PC-9 (cell line): ENCODE measurements around the gene THAP10. TPM values are rescaled to one million over a fixed set of nuclear protein-coding genes. Genes with fewer than 3 reads are reported as not detected.

Experiments
- Bru-seq: library from RNA; stranded (reverse); fragments of 400-500 nt; gene quantifications from one replicate; lab custom pipeline; 2021; lab: Mats Ljungman, UMichigan
- BruChase-seq, 2 experiments: library from RNA; stranded (reverse); fragments of 400-500 nt; gene quantifications; one replicate each; lab custom pipeline; 2021; lab: Mats Ljungman, UMichigan
- BruUV-seq: library from RNA; stranded (reverse); fragments of 400-500 nt; replicated peaks from 2 replicates; lab custom pipeline; 2021; lab: Mats Ljungman, UMichigan
- CTCF ChIA-PET: fragments of 300-600 bp; sonication (Branson Sonifier 250); formaldehyde crosslinking; loops from one replicate; lab custom pipeline; 2022; ENCODE audit warnings: antibody characterized with exemption; lab: Charles Lee
- POLR2A ChIA-PET: fragments of 300-600 bp; sonication (Branson Sonifier 250); formaldehyde crosslinking; loops from one replicate; lab custom pipeline; 2022; ENCODE audit warnings: antibody characterized with exemption; ENCODE audit not compliant: unreplicated experiment; lab: Charles Lee
- DNase-seq, 2 experiments: peaks; one replicate each; pipeline versions ENCODE4 v3.0.0 to v3.0.0-alpha.2; 2015 to 2022; ENCODE audit warnings: mixed read lengths in 1 of 2
- H2AFZ ChIP-seq: fragments of 200-600 bp; sonication (generic); 2 replicates; pipeline ENCODE4 v1.8.1; 2017; ENCODE audit warnings: antibody characterized with exemption
- H3F3A ChIP-seq: fragments of 200-600 bp; sonication (generic); 2 replicates; pipeline ENCODE4 v1.8.1; 2017; ENCODE audit warnings: antibody characterized with exemption, mild to moderate bottlenecking, low read depth; ENCODE audit not compliant: insufficient read depth
- H3K27ac ChIP-seq: fragments of 200-600 bp; sonication (generic); 2 replicates; pipeline ENCODE4 v1.6.1; 2016; ENCODE audit warnings: mixed run types
- H3K27me3 ChIP-seq: fragments of 200-600 bp; sonication (generic); 2 replicates; pipeline ENCODE4 v1.6.1; 2016; ENCODE audit warnings: low read depth, mixed run types; ENCODE audit not compliant: insufficient read depth
- H3K36me3 ChIP-seq: fragments of 200-600 bp; sonication (generic); 2 replicates; pipeline ENCODE4 v1.6.1; 2016; ENCODE audit warnings: low read depth, mixed run types
- H3K4me1 ChIP-seq: fragments of 200-600 bp; sonication (generic); replicated peaks from 2 replicates; pipeline ENCODE4 v1.6.1; 2016; ENCODE audit warnings: mixed run types; ENCODE audit not compliant: insufficient read depth
- H3K4me2 ChIP-seq: fragments of 200-600 bp; sonication (generic); 2 replicates; pipeline ENCODE4 v1.6.1; 2017; ENCODE audit warnings: mixed run types
- H3K4me3 ChIP-seq: fragments of 200-600 bp; sonication (generic); 2 replicates; pipeline ENCODE4 v1.6.1; 2016; ENCODE audit warnings: mixed run types
- H3K79me2 ChIP-seq: fragments of 200-600 bp; sonication (generic); 2 replicates; pipeline ENCODE4 v1.6.1; 2017; ENCODE audit warnings: low read depth, mixed run types
- H3K9me2 ChIP-seq: fragments of 200-600 bp; sonication (generic); 2 replicates; pipeline ENCODE4 v1.8.1; 2017; ENCODE audit warnings: mild to moderate bottlenecking; ENCODE audit not compliant: insufficient read depth
- H3K9me3 ChIP-seq: fragments of 200-600 bp; sonication (generic); 2 replicates; pipeline ENCODE4 v1.8.1; 2016; ENCODE audit warnings: low read depth; ENCODE audit not compliant: insufficient read depth
- H4K20me1 ChIP-seq: fragments of 200-600 bp; sonication (generic); 2 replicates; pipeline ENCODE4 v1.8.1; 2017; ENCODE audit not compliant: insufficient read depth
- CTCF ChIP-seq: fragments of 200-600 bp; sonication (generic); conservative IDR thresholded peaks from 2 replicates; pipeline ENCODE4 v1.6.1; 2017; ENCODE audit warnings: mixed run types, antibody characterized with exemption, mild to moderate bottlenecking, moderate library complexity
- EZH2 ChIP-seq: fragments of 200-600 bp; sonication (generic); IDR thresholded peaks from 2 replicates; pipeline ENCODE4 v1.8.0; 2017; ENCODE audit warnings: antibody characterized with exemption, low read depth
- intact Hi-C: fragments of 100-400 bp; cut with micrococcal nuclease; formaldehyde crosslinking; loops from one replicate; pipeline ENCODE4 v1.10.0; 2022; ENCODE audit not compliant: unreplicated experiment
- long read RNA-seq: library from polyadenylated mRNA; stranded (forward); transcript quantifications from one replicate; pipeline ENCODE4 v2.0.0, GENCODE V29; 2022
- total RNA-seq: library from RNA; stranded (reverse); gene quantifications from 2 replicates; pipeline ENCODE4 v1.2.3, GENCODE V29; 2021

The THAP10 gene
- 4.2 and 5.5 TPM in 2 replicates for total RNA-seq
- Bru-seq, nascent RNA, result percentile 64 among the genes with signal in this experiment
- percentile 63 among the genes with signal in this experiment for BruChase-seq, experiment 1, labeled RNA remaining after a 2-hour chase
- BruChase-seq, experiment 2, labeled RNA remaining after a 6-hour chase, result percentile 60 among the genes with signal in this experiment
- long read RNA-seq, transcript THAP10-201 (3 exons, 2,399 nt), result major isoform, 12 of 13 reads
- long read RNA-seq, partial matches to known transcripts, result 0 of 13 reads
- long read RNA-seq, other reads (novel, unspliced or antisense), result 1 of 13 reads

DNA sequence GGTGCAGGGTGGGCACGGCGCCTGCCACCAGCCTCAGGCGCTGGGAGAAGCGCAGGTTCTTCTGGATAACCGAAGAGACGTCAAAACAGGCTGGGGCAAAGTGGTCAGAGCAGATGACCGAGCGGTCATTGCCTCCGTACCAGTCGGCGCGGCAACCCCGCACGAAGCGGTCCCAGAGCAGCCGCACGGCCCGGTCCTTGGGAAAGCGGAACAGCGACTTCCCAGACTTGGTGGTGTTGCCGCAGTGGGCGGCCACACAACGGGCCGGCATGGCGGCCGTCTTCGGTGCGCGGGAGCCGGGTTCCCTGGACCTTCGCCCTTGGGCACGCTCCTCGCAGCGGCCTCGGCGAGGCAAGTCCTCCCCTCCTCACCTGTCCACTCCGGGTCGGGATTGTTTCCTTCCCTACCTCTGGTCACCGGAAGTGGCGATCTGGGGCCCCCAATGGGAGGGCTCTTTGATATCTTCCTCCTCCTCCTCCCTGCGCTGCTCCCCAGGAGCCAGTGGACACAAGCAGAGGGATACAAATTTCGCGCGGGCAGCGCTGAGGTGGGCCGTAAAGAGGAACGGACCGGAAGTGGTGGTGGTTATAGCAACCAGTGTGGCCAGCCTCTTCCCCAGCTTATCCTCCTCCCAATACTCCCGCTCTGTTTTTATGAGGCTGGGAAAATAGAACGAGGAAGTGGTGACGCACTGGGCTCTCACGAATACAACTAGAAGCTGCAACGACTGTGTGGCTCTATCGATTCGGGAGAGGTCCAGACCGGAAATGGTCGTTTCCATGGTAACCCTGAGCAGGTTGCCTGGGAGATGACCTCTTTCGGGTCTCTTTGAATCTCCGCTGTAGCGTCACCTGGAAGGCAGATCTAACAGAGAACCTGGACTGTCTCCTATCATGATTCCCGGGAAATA is at the start of gene THAP10, which contains the start of gene LRRC49:
THAP10 (minus strand) TSS at position 432 of the 910 bp plus-strand sequence; CDS start at position 271, 161 bp downstream.
LRRC49 (plus strand) TSS at position 825 of the 910 bp plus-strand sequence; CDS start at position 894, 69 bp downstream.
- peak within 1 kb of the TSS; percentile 91 for H3K4me3 ChIP-seq
- H3K79me2 ChIP-seq, result peaks cover 26% of the 10 kb centered on the region
- peaks cover 20% of the 10 kb centered on the region; the same call in 1 of the 2 replicates for H3F3A ChIP-seq
- POLR2A ChIA-PET, result no interaction called here
- H3K4me2 ChIP-seq, result peak within 1 kb of the TSS; percentile 90
- TF ChIP-seq CTCF, result no peak
- no peak for TF ChIP-seq EZH2
- H3K4me1 ChIP-seq, result peaks cover 22% of the 10 kb centered on the region
- H3K36me3 ChIP-seq, result no peaks in the 10 kb centered on the region
- H4K20me1 ChIP-seq, result no peaks in the 10 kb centered on the region
- H3K27ac ChIP-seq, result peak within 1 kb of the TSS; percentile 54
- H3K9me3 ChIP-seq, result no peaks in the 10 kb centered on the region
- TSS peak; percentile 86 for BruUV-seq
- peak within 1 kb of the TSS; percentile 95 for H2AFZ ChIP-seq
- peak; percentile 87 to 88 for DNase-seq
- CTCF ChIA-PET, result interaction anchor here (0.6 to 1.0 kb wide), 2 partner anchors 98 to 555 kb away, joined by 3 read pairs; no protein-coding TSS in a partner anchor
- no peaks in the 10 kb centered on the region for H3K9me2 ChIP-seq
- intact Hi-C loops, result loop anchor here (2.0 to 10.0 kb wide), 4 partner anchors 65 to 913 kb away; no protein-coding TSS in a partner anchor
- no peaks in the 10 kb centered on the region for H3K27me3 ChIP-seq

GRCh38 chr15:70936326-70936725 is 44.1 kb upstream of the THAP10 start:
- CTCF ChIA-PET, result no interaction called here
- Histone ChIP-seq H2AFZ (no peak overlapping the region), H3K4me3 (no peak overlapping the region), H3K79me2 (no peaks in the 10 kb centered on the region), H3K36me3 (no peaks in the 10 kb centered on the region), H3K27me3 (no peaks in the 10 kb centered on the region), H3K27ac (no peak overlapping the region), H3K4me1 (no peaks in the 10 kb centered on the region), H3K9me3 (no peaks in the 10 kb centered on the region), H3K9me2 (no peaks in the 10 kb centered on the region), H4K20me1 (no peaks in the 10 kb centered on the region), H3F3A (no peaks in the 10 kb centered on the region), H3K4me2 (no peak overlapping the region)
- intact Hi-C loops, result no loop called here
- DNase-seq, result no peak
- no TSS peak for BruUV-seq
- TF ChIP-seq EZH2 (no peak), CTCF (no peak)
- POLR2A ChIA-PET, result interaction anchor here (0.5 to 0.7 kb wide), 3 partner anchors 180 to 1062 kb away, joined by 3 to 6 read pairs (median 5); no protein-coding TSS in a partner anchor

- Histone ChIP-seq H3F3A (no peaks in the 10 kb centered on the region), H3K36me3 (no peaks in the 10 kb centered on the region), H3K4me1 (no peaks in the 10 kb centered on the region), H3K4me2 (no peak overlapping the region), H3K9me2 (no peaks in the 10 kb centered on the region), H2AFZ (no peak overlapping the region), H3K9me3 (no peaks in the 10 kb centered on the region), H3K4me3 (no peak overlapping the region), H4K20me1 (no peaks in the 10 kb centered on the region), H3K27ac (no peak overlapping the region), H3K79me2 (no peaks in the 10 kb centered on the region), H3K27me3 (no peaks in the 10 kb centered on the region)
- intact Hi-C loops, result no loop called here
- BruUV-seq, result no TSS peak
- no peak for DNase-seq
- TF ChIP-seq CTCF, result no peak
- no peak for TF ChIP-seq EZH2
- ChIA-PET POLR2A (no interaction called here), CTCF (no interaction called here)
These were observed 43.4 kb upstream of the THAP10 start for GRCh38 chr15:70935631-70936030.
